A549 (cell line): Measurements from ENCODE around the gene CCDC83. TPM values are rescaled to one million over a fixed set of nuclear protein-coding genes. Genes with fewer than 3 reads are reported as not detected.

Source experiments
- ATAC-seq, 2 experiments: fragments of 200-7000 bp in 1 of 2; fragments of >200 bp in 1 of 2; cut with Nextera tagmentation in 1 of 2; cut with Tn5 transposase in 1 of 2; 3 replicates each; pipeline versions ENCODE4 v1.8.0 to v1.9.1; 2018 to 2020; ENCODE audit warnings: mild to moderate bottlenecking in 1 of 2, moderate library complexity in 1 of 2
- CTCF ChIA-PET: fragments of 300-600 bp; sonication (Branson Sonifier 250); formaldehyde crosslinking; extraction: SDS; loops from one replicate; lab custom pipeline; 2021; ENCODE audit warnings: antibody characterized with exemption, inconsistent platforms; lab: Yijun Ruan, JAX
- POLR2A ChIA-PET: fragments of 350-600 bp; formaldehyde crosslinking; extraction: SDS; loops from one replicate; lab custom pipeline; 2021; ENCODE audit warnings: antibody characterized with exemption, inconsistent platforms; lab: Yijun Ruan, JAX
- DNase-seq, 2 experiments: peaks; one replicate each; pipeline versions ENCODE4 v3.0.0 to v3.0.0-alpha.2; 2011 to 2016; ENCODE audit warnings: low read depth in 1 of 2, low spot score in 1 of 2
- FAIRE-seq: peaks from 2 replicates; lab custom pipeline; 2011; peaks lifted over from hg19 to GRCh38; lab: Jason Lieb, UNC
- H3K27ac ChIP-seq, 2 experiments: fragments of >200 bp; sonication (Bioruptor Twin); formaldehyde crosslinking; 3 replicates each; pipeline ENCODE4 v1.5.1; 2016 to 2017
- H3K4me1 ChIP-seq: fragments of >200 bp; sonication (Bioruptor Twin); formaldehyde crosslinking; 3 replicates; pipeline ENCODE4 v1.6.1; 2016
- H3K4me2 ChIP-seq: fragments of >200 bp; sonication (Bioruptor Twin); formaldehyde crosslinking; 3 replicates; pipeline ENCODE4 v1.6.1; 2016
- H3K4me3 ChIP-seq: fragments of >200 bp; sonication (Bioruptor Twin); formaldehyde crosslinking; 3 replicates; pipeline ENCODE4 v1.5.1; 2016
- H3K9me3 ChIP-seq: fragments of >200 bp; sonication (Bioruptor Twin); formaldehyde crosslinking; 3 replicates; pipeline ENCODE4 v1.6.1; 2016
- ATOH8 ChIP-seq: fragments of 250-450 bp; sonication (Bioruptor Pico); IDR thresholded peaks from 2 replicates; pipeline ENCODE4 v1.5.0; 2020; ENCODE audit warnings: low read depth, mild to moderate bottlenecking, moderate library complexity
- CBX8 ChIP-seq: fragments of 200-600 bp; sonication (generic); IDR thresholded peaks from 2 replicates; pipeline ENCODE4 v1.6.1; 2016
- CHD2 ChIP-seq: fragments of 150-350 bp; IDR thresholded peaks from 2 replicates; pipeline ENCODE4 v1.6.1; 2014; ENCODE audit warnings: low read length; ENCODE audit not compliant: partially characterized antibody
- CTCF ChIP-seq: fragments of >200 bp; sonication (Bioruptor Twin); formaldehyde crosslinking; IDR thresholded peaks from 3 replicates; pipeline ENCODE4 v1.5.1; 2016
- E2F6 ChIP-seq: IDR thresholded peaks from 2 replicates; pipeline ENCODE4 v1.6.1; 2012; ENCODE audit warnings: low read depth, borderline replicate concordance
- EHF ChIP-seq: fragments of 250-450 bp; sonication (Bioruptor Pico); IDR thresholded peaks from 2 replicates; pipeline ENCODE4 v1.5.0; 2020; ENCODE audit warnings: mild to moderate bottlenecking
- EHMT2 ChIP-seq: fragments of 200-600 bp; sonication (generic); IDR thresholded peaks from 2 replicates; pipeline ENCODE4 v1.6.1; 2016; ENCODE audit warnings: antibody characterized with exemption, low read depth, mild to moderate bottlenecking, moderate library complexity
- EP300 ChIP-seq, 2 experiments: fragments of >200 bp; sonication (Bioruptor Twin); formaldehyde crosslinking; IDR thresholded peaks; 2 replicates in 1 of 2; 3 replicates in 1 of 2; pipeline ENCODE4 v1.6.1; 2016 to 2017
- HES2 ChIP-seq: fragments of >200 bp; sonication (Bioruptor Twin); formaldehyde crosslinking; IDR thresholded peaks from 2 replicates; pipeline ENCODE4 v1.6.1; 2016
- HMGXB4 ChIP-seq: fragments of 250-450 bp; sonication (Bioruptor Pico); IDR thresholded peaks from 2 replicates; pipeline ENCODE4 v1.5.0; 2021; ENCODE audit warnings: mild to moderate bottlenecking, moderate library complexity, borderline replicate concordance
- KDM1A ChIP-seq: fragments of 200-600 bp; sonication (generic); IDR thresholded peaks from 2 replicates; pipeline ENCODE4 v1.6.1; 2016; ENCODE audit warnings: low read depth, mild to moderate bottlenecking
- NPAS2 ChIP-seq: fragments of 250-450 bp; sonication (Bioruptor Pico); IDR thresholded peaks from 2 replicates; pipeline ENCODE4 v1.8.0; 2022; ENCODE audit warnings: mild to moderate bottlenecking, moderate library complexity, borderline replicate concordance
- NR3C1 ChIP-seq: fragments of >200 bp; sonication (Bioruptor Twin); formaldehyde crosslinking; IDR thresholded peaks from 3 replicates; pipeline ENCODE4 v1.6.1; 2017
- RARB ChIP-seq: fragments of 250-450 bp; sonication (Bioruptor Pico); IDR thresholded peaks from 2 replicates; pipeline ENCODE4 v1.8.0; 2021; ENCODE audit warnings: mild to moderate bottlenecking, moderate library complexity
- RCOR1 ChIP-seq: fragments of 150-350 bp; IDR thresholded peaks from 2 replicates; pipeline ENCODE4 v1.6.1; 2014; ENCODE audit warnings: antibody characterized with exemption, low read length, low read depth
- REST ChIP-seq: fragments of 200-600 bp; sonication (generic); IDR thresholded peaks from 2 replicates; pipeline ENCODE4 v1.6.1; 2016; ENCODE audit warnings: antibody characterized with exemption, mild to moderate bottlenecking, moderate library complexity
- SMC3 ChIP-seq: fragments of >200 bp; sonication (Bioruptor Twin); formaldehyde crosslinking; IDR thresholded peaks from 3 replicates; pipeline ENCODE4 v1.6.1; 2018; ENCODE audit warnings: inconsistent platforms
- TP53 ChIP-seq: fragments of 250-450 bp; sonication (Bioruptor Pico); IDR thresholded peaks from 2 replicates; pipeline ENCODE4 v1.5.0; 2021; ENCODE audit warnings: mild to moderate bottlenecking, moderate library complexity
- USF2 ChIP-seq: fragments of 450-650 bp; IDR thresholded peaks from 2 replicates; pipeline ENCODE4 v1.6.1; 2014; ENCODE audit warnings: antibody characterized with exemption
- ZNF302 ChIP-seq: fragments of 250-450 bp; sonication (Bioruptor Pico); IDR thresholded peaks from 2 replicates; pipeline ENCODE4 v1.9.0; 2021; ENCODE audit warnings: inconsistent platforms, mild to moderate bottlenecking, moderate library complexity
- WGBS: methylation state at CpG from one replicate; pipeline ENCODE4 v1.1.6; 2017; ENCODE audit errors: missing lambda C conversion rate; 5-methylcytosine and 5-hydroxymethylcytosine counted together
- polyA plus RNA-seq, 4 experiments: library from polyadenylated mRNA; depleted of rRNA in 3 of 4; stranded (reverse); fragments of >200 nt; fragmentation: RNase III in 1 of 4; extraction: RNeasy Plus Mini Kit Qiagen cat#74134 plus additional on column Dnase treatment in 1 of 4; gene quantifications; 2 replicates in 3 of 4; 3 replicates in 1 of 4; pipeline ENCODE4 v1.2.3, GENCODE V29; 2011 to 2017

The CCDC83 gene
- polyA plus RNA-seq, 2 of the 4 experiments (the other 2 are of a cell fraction), result not detected

GRCh38 chr11:85866137-85866827 lies 11.1 kb downstream of the CCDC83 start:
- Histone ChIP-seq H3K9me3 (no peaks in the 10 kb centered on the region), H3K4me1 (no peaks in the 10 kb centered on the region), H3K4me2 (no peak overlapping the region), H3K4me3 (no peak overlapping the region), H3K27ac (no peak overlapping the region)
- FAIRE-seq (no peak), DNase-seq (no peak), ATAC-seq (no peak)
- WGBS, result 76% methylated on average over 1 of the region's 1 CpG
- POLR2A ChIA-PET, result no interaction called here
- CTCF ChIA-PET, result interaction anchor here (0.9 to 6.6 kb wide), 2 partner anchors 9 to 11 kb away, joined by 3 to 47 read pairs; partner anchors contain the start of gene CCDC83
- TF ChIP-seq EHMT2 (no peak), EHF (CRISPR knock-in tag) (no peak), TP53 (no peak), HES2 (no peak), EP300 (IDR thresholded peaks at IDR 0.05) (no peak), REST (no peak), CBX8 (no peak), RARB (CRISPR knock-in tag) (no peak), HMGXB4 (CRISPR knock-in tag) (no peak), E2F6 (no peak), NR3C1 (no peak), NPAS2 (CRISPR knock-in tag) (no peak), CTCF (no peak), KDM1A (no peak), USF2 (no peak), ZNF302 (CRISPR knock-in tag) (no peak), RCOR1 (no peak), CHD2 (no peak), ATOH8 (no peak), SMC3 (no peak)
